ENCODE results near the gene CALHM1. TPM values are rescaled to one million over a fixed set of nuclear protein-coding genes. Genes with fewer than 3 reads are reported as not detected.

CALHM1 gene
- total and polyA plus RNA-seq, 2 of the 8 experiments (the other 6 are each of a cell fraction or from before 2014, with no cell fraction given) = 0.29 to 0.34 TPM

DNA sequence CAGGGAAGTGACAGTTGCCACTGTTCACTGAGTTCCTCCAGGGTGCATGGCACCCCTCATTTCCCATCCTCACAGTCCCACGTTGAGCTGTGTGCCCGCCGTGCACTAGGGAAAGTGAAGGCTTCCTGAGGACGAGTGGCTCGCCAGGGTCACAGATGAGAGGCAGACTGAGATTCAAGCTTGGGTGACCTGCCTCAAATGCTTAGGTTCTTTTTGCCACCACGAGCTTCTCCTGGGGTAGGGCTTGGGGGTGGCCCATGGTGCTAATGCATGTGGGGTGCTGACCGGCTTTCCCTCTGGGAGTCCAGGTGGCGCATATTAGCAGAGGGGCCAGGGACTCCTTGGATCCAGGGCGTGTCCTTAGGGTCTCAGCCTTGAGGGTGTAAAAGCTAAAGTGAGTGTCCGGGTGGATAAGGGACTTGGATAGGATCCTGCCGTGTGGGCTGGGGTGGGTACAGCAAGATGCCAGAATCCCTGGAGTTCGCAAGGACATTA lies 8.5 kb downstream of the CALHM1 start:
- ChIA-PET POLR2A (ENCODE audit: partially characterized antibody) (interaction anchor here (1.3 to 3.2 kb wide), 2 partner anchors 11 to 26 kb away, joined by 5 to 12 read pairs; no protein-coding TSS in a partner anchor), CTCF (ENCODE audit: partially characterized antibody) (interaction anchor here (1.7 to 5.0 kb wide), 4 partner anchors 26 to 35 kb away, joined by 5 to 30 read pairs (median 17); no protein-coding TSS in a partner anchor)
- no peak overlapping the region for H2BK5ac ChIP-seq (ENCODE audit: low read depth, low read length)
- no peak overlapping the region for H3K4me2 ChIP-seq (ENCODE audit: insufficient read depth in 1 of 2, low read depth in 2 of 2, low read length in 2 of 2)
- no peak overlapping the region for H2BK120ac ChIP-seq (replicated peaks; ENCODE audit: low read depth, low read length)
- H3K9ac ChIP-seq (replicated peaks in 1 of 4; ENCODE audit: extremely low read depth in 1 of 4, low read depth in 3 of 4, low read length in 3 of 4) = no peak overlapping the region
- H2BK15ac ChIP-seq (ENCODE audit: low read length) = no peak overlapping the region
- H3K79me1 ChIP-seq (ENCODE audit: low read depth, low read length) = no peaks in the 10 kb centered on the region; the same call in 1 of the 2 replicates
- no peak overlapping the region for H2BK20ac ChIP-seq (ENCODE audit: low read length)
- peaks cover 3% of the 10 kb centered on the region; the same call in 1 of the 2 replicates for H3K23me2 ChIP-seq (ENCODE audit: low read depth, low read length)
- no peak overlapping the region for H3K4me3 ChIP-seq (ENCODE audit: extremely low read depth in 1 of 4, insufficient read depth in 2 of 4, low read depth in 3 of 4, low read length in 4 of 4)
- H2AK5ac ChIP-seq (ENCODE audit: low read depth, low read length) = no peak overlapping the region
- H4K8ac ChIP-seq (ENCODE audit: extremely low read depth, insufficient read depth, low read length) = no peak overlapping the region
- H4K5ac ChIP-seq (ENCODE audit: insufficient read length, low read depth, low read length) = no peak overlapping the region
- WGBS, 2 experiments (ENCODE audit: extremely low coverage in 1 of 2, insufficient coverage in 1 of 2, insufficient read length in 1 of 2, insufficient replicate concordance in 2 of 2, low coverage in 1 of 2, low lambda C conversion rate in 2 of 2, missing lambda C conversion rate in 1 of 2) = 85% methylated on average over 12 of the region's 12 CpGs; no CpG with 5 or more reads in 1 of the 2 experiments
- no peak overlapping the region for H3K4ac ChIP-seq (replicated peaks; ENCODE audit: insufficient read length, low read depth, low read length)
- H3K27me3 ChIP-seq (replicated peaks in 1 of 4; ENCODE audit: control insufficient read depth in 3 of 4, extremely low read depth in 1 of 4, insufficient read depth in 3 of 4, low read length in 3 of 4) = no peaks in the 10 kb centered on the region; a peak in 2 of 7 replicates
- no peak overlapping the region for H3K56ac ChIP-seq (replicated peaks; ENCODE audit: insufficient read length, low read depth, low read length)
- H2BK12ac ChIP-seq (ENCODE audit: low read depth, low read length) = no peak overlapping the region
- no peaks in the 10 kb centered on the region for H3K79me2 ChIP-seq (ENCODE audit: control insufficient read depth in 1 of 2, insufficient read depth in 2 of 2, low read length in 2 of 2)
- no peak overlapping the region for H3K14ac ChIP-seq (ENCODE audit: insufficient read length)
- peaks cover 0 to 15% (median 4%) of the 10 kb centered on the region in 4 experiments; a peak in 5 of 7 replicates for H3K4me1 ChIP-seq (replicated peaks in 1 of 4; ENCODE audit: control insufficient read depth in 3 of 4, insufficient read depth in 4 of 4, low read length in 3 of 4)
- H3K23ac ChIP-seq (ENCODE audit: insufficient read length) = no peak overlapping the region
- H2AFZ ChIP-seq (ENCODE audit: low read length) = no peak overlapping the region
- H3K36me3 ChIP-seq (ENCODE audit: control insufficient read depth in 2 of 4, insufficient read depth in 4 of 4, low read length in 3 of 4) = peaks cover 3 to 23% (median 15%) of the 10 kb centered on the region in 4 experiments; a peak in 6 of 8 replicates
- H4K20me1 ChIP-seq (replicated peaks in 1 of 2; ENCODE audit: control insufficient read depth in 1 of 2, insufficient read depth in 2 of 2, low read length in 2 of 2) = peaks cover 3 to 5% of the 10 kb centered on the region in 2 experiments
- no peak for DNase-seq (ENCODE audit: low read depth in 1 of 2, low spot score in 2 of 2)
- H3K9me3 ChIP-seq (ENCODE audit: insufficient read depth in 2 of 2, low read depth in 1 of 2, low read length in 1 of 2) = no peaks in the 10 kb centered on the region
- FAIRE-seq = no peak
- no peak overlapping the region for H3K27ac ChIP-seq (ENCODE audit: low read depth, low read length)
- no peak overlapping the region for H4K91ac ChIP-seq (replicated peaks; ENCODE audit: insufficient read length, low read length)
- H3K18ac ChIP-seq (ENCODE audit: extremely low read depth, low read length) = no peak overlapping the region

Measured in H1 (cell line).